ENCODE data around the gene CNOT6.
"Not testable (repeated sequence)": the region's sequence is repeated elsewhere in the genome, so short reads cannot be mapped to it uniquely, and the experiment has no call there.

Gene CNOT6

GRCh38 chr5:180521101-180521500 is 26.9 kb downstream of the CNOT6 start:
- H3K4me1 ChIP-seq (ENCODE audit: control insufficient read depth, insufficient read depth, low read length): peaks cover 32% of the 10 kb centered on the region
- H3K9me3 ChIP-seq (ENCODE audit: control insufficient read depth, insufficient read depth, low read length): no peaks in the 10 kb centered on the region
- no peak overlapping the region for H3K9ac ChIP-seq (ENCODE audit: low read depth, low read length)
- H3K27me3 ChIP-seq (ENCODE audit: control insufficient read depth, insufficient read depth, low read length): no peaks in the 10 kb centered on the region
- H3K27ac ChIP-seq (ENCODE audit: low read depth, low read length): no peak overlapping the region
- no peak overlapping the region for H3K4me3 ChIP-seq (ENCODE audit: low read depth, low read length)
- no peaks in the 10 kb centered on the region for H3K36me3 ChIP-seq (ENCODE audit: control insufficient read depth, insufficient read depth, low read length)

- Histone ChIP-seq H3K27ac (ENCODE audit: low read depth, low read length) (no peak overlapping the region), H3K9ac (ENCODE audit: low read depth, low read length) (no peak overlapping the region), H3K9me3 (ENCODE audit: control insufficient read depth, insufficient read depth, low read length) (no peaks in the 10 kb centered on the region), H3K36me3 (ENCODE audit: control insufficient read depth, insufficient read depth, low read length) (no peaks in the 10 kb centered on the region; the same call in 1 of the 2 replicates), H3K4me1 (ENCODE audit: control insufficient read depth, insufficient read depth, low read length) (peaks cover 33% of the 10 kb centered on the region), H3K27me3 (ENCODE audit: control insufficient read depth, insufficient read depth, low read length) (no peaks in the 10 kb centered on the region), H3K4me3 (ENCODE audit: low read depth, low read length) (no peak overlapping the region)
These were observed 27.4 kb downstream of the CNOT6 start for GRCh38 chr5:180521591-180521990.

GRCh38 chr5:180522330-180522729 is 28.2 kb downstream of the CNOT6 start:
- no peaks in the 10 kb centered on the region for H3K27me3 ChIP-seq (ENCODE audit: control insufficient read depth, insufficient read depth, low read length)
- H3K36me3 ChIP-seq (ENCODE audit: control insufficient read depth, insufficient read depth, low read length): peaks cover 7% of the 10 kb centered on the region; the same call in 1 of the 2 replicates
- no peak overlapping the region for H3K27ac ChIP-seq (ENCODE audit: low read depth, low read length)
- no peak overlapping the region for H3K4me3 ChIP-seq (ENCODE audit: low read depth, low read length)
- peaks cover 27% of the 10 kb centered on the region for H3K4me1 ChIP-seq (ENCODE audit: control insufficient read depth, insufficient read depth, low read length)
- H3K9ac ChIP-seq (ENCODE audit: low read depth, low read length): no peak overlapping the region
- H3K9me3 ChIP-seq (ENCODE audit: control insufficient read depth, insufficient read depth, low read length): no peaks in the 10 kb centered on the region

GRCh38 chr5:180523629-180524466 is 29.7 kb downstream of the CNOT6 start:
- H3K4me1 ChIP-seq (ENCODE audit: control insufficient read depth, insufficient read depth, low read length): peaks cover 27% of the 10 kb centered on the region
- no peak overlapping the region for H3K9ac ChIP-seq (ENCODE audit: low read depth, low read length)

GRCh38 chr5:180525399-180525798 is 31.2 kb downstream of the CNOT6 start:
- Histone ChIP-seq H3K27ac (ENCODE audit: low read depth, low read length) (no peak overlapping the region), H3K9ac (ENCODE audit: low read depth, low read length) (no peak overlapping the region), H3K9me3 (ENCODE audit: control insufficient read depth, insufficient read depth, low read length) (peaks cover 10% of the 10 kb centered on the region), H3K4me3 (ENCODE audit: low read depth, low read length) (no peak overlapping the region), H3K36me3 (ENCODE audit: control insufficient read depth, insufficient read depth, low read length) (peaks cover 28% of the 10 kb centered on the region), H3K27me3 (ENCODE audit: control insufficient read depth, insufficient read depth, low read length) (no peaks in the 10 kb centered on the region), H3K4me1 (ENCODE audit: control insufficient read depth, insufficient read depth, low read length) (peaks cover 27% of the 10 kb centered on the region)

More at GRCh38 chr5:180523629-180524466, 29.7 kb downstream of the CNOT6 start:
- no peak overlapping the region for H3K27ac ChIP-seq (ENCODE audit: low read depth, low read length)
- no peak overlapping the region for H3K4me3 ChIP-seq (ENCODE audit: low read depth, low read length)
- peaks cover 13% of the 10 kb centered on the region for H3K36me3 ChIP-seq (ENCODE audit: control insufficient read depth, insufficient read depth, low read length)
- H3K27me3 ChIP-seq (ENCODE audit: control insufficient read depth, insufficient read depth, low read length): no peaks in the 10 kb centered on the region
- H3K9me3 ChIP-seq (ENCODE audit: control insufficient read depth, insufficient read depth, low read length): no peaks in the 10 kb centered on the region

GRCh38 chr5:180526269-180526668 is 32.1 kb downstream of the CNOT6 start:
- Histone ChIP-seq H3K9me3 (ENCODE audit: control insufficient read depth, insufficient read depth, low read length) (peaks cover 10% of the 10 kb centered on the region), H3K9ac (ENCODE audit: low read depth, low read length) (no peak overlapping the region), H3K36me3 (ENCODE audit: control insufficient read depth, insufficient read depth, low read length) (peaks cover 28% of the 10 kb centered on the region), H3K4me3 (ENCODE audit: low read depth, low read length) (no peak overlapping the region), H3K4me1 (ENCODE audit: control insufficient read depth, insufficient read depth, low read length) (peaks cover 27% of the 10 kb centered on the region), H3K27ac (ENCODE audit: low read depth, low read length) (no peak overlapping the region), H3K27me3 (ENCODE audit: control insufficient read depth, insufficient read depth, low read length) (no peaks in the 10 kb centered on the region)

GRCh38 chr5:180527659-180528058 is 33.5 kb downstream of the CNOT6 start:
- no peaks in the 10 kb centered on the region for H3K27me3 ChIP-seq (ENCODE audit: control insufficient read depth, insufficient read depth, low read length)
- no peak overlapping the region for H3K9ac ChIP-seq (ENCODE audit: low read depth, low read length)
- H3K36me3 ChIP-seq (ENCODE audit: control insufficient read depth, insufficient read depth, low read length): peaks cover 40% of the 10 kb centered on the region
- H3K9me3 ChIP-seq (ENCODE audit: control insufficient read depth, insufficient read depth, low read length): peaks cover 16% of the 10 kb centered on the region
- H3K4me3 ChIP-seq (ENCODE audit: low read depth, low read length): no peak overlapping the region
- H3K4me1 ChIP-seq (ENCODE audit: control insufficient read depth, insufficient read depth, low read length): peaks cover 19% of the 10 kb centered on the region
- no peak overlapping the region for H3K27ac ChIP-seq (ENCODE audit: low read depth, low read length)

GRCh38 chr5:180531036-180531585 is 36.9 kb downstream of the CNOT6 start:
- not testable (repeated sequence) for H3K27me3 ChIP-seq (ENCODE audit: control insufficient read depth, insufficient read depth, low read length); H3K27ac ChIP-seq (ENCODE audit: low read depth, low read length); H3K9ac ChIP-seq (ENCODE audit: low read depth, low read length); H3K4me3 ChIP-seq (ENCODE audit: low read depth, low read length); H3K4me1 ChIP-seq (ENCODE audit: control insufficient read depth, insufficient read depth, low read length)
- Histone ChIP-seq H3K9me3 (ENCODE audit: control insufficient read depth, insufficient read depth, low read length) (peaks cover 16% of the 10 kb centered on the region), H3K36me3 (ENCODE audit: control insufficient read depth, insufficient read depth, low read length) (peaks cover 59% of the 10 kb centered on the region)

- Histone ChIP-seq H3K9ac (ENCODE audit: low read depth, low read length) (no peak overlapping the region), H3K27ac (ENCODE audit: low read depth, low read length) (no peak overlapping the region), H3K27me3 (ENCODE audit: control insufficient read depth, insufficient read depth, low read length) (no peaks in the 10 kb centered on the region), H3K36me3 (ENCODE audit: control insufficient read depth, insufficient read depth, low read length) (peaks cover 63% of the 10 kb centered on the region), H3K4me1 (ENCODE audit: control insufficient read depth, insufficient read depth, low read length) (no peaks in the 10 kb centered on the region), H3K9me3 (ENCODE audit: control insufficient read depth, insufficient read depth, low read length) (peaks cover 16% of the 10 kb centered on the region), H3K4me3 (ENCODE audit: low read depth, low read length) (no peak overlapping the region)
These were observed 38.1 kb downstream of the CNOT6 start for GRCh38 chr5:180532268-180532667.

- no peak overlapping the region for H3K4me3 ChIP-seq (ENCODE audit: low read depth, low read length)
- H3K27me3 ChIP-seq (ENCODE audit: control insufficient read depth, insufficient read depth, low read length): no peaks in the 10 kb centered on the region
- H3K36me3 ChIP-seq (ENCODE audit: control insufficient read depth, insufficient read depth, low read length): peaks cover 59% of the 10 kb centered on the region
- no peak overlapping the region for H3K27ac ChIP-seq (ENCODE audit: low read depth, low read length)
- peaks cover 16% of the 10 kb centered on the region for H3K9me3 ChIP-seq (ENCODE audit: control insufficient read depth, insufficient read depth, low read length)
- H3K9ac ChIP-seq (ENCODE audit: low read depth, low read length): no peak overlapping the region
- no peaks in the 10 kb centered on the region for H3K4me1 ChIP-seq (ENCODE audit: control insufficient read depth, insufficient read depth, low read length)
These were observed 39.7 kb downstream of the CNOT6 start for GRCh38 chr5:180533845-180534244.

- Histone ChIP-seq H3K36me3 (ENCODE audit: control insufficient read depth, insufficient read depth, low read length) (peaks cover 49% of the 10 kb centered on the region), H3K9ac (ENCODE audit: low read depth, low read length) (no peak overlapping the region), H3K4me3 (ENCODE audit: low read depth, low read length) (no peak overlapping the region), H3K27me3 (ENCODE audit: control insufficient read depth, insufficient read depth, low read length) (no peaks in the 10 kb centered on the region), H3K4me1 (ENCODE audit: control insufficient read depth, insufficient read depth, low read length) (no peaks in the 10 kb centered on the region), H3K9me3 (ENCODE audit: control insufficient read depth, insufficient read depth, low read length) (0 out of 2 replicates have a peak, but pooled peaks cover 7% of the 10 kb centered on the region), H3K27ac (ENCODE audit: low read depth, low read length) (no peak overlapping the region)
These were observed 41.4 kb downstream of the CNOT6 start for GRCh38 chr5:180535573-180535972.
